H9 (cell line): ENCODE measurements around the gene PEX5L. TPM values are rescaled to one million over a fixed set of nuclear protein-coding genes. Genes with fewer than 3 reads are reported as not detected.

ENCODE experiments used
- DNase-seq: peaks from one replicate; pipeline ENCODE4 v3.0.0-alpha.2; 2017
- H2AFZ ChIP-seq: one replicate; pipeline ENCODE4 v1.6.1; 2013; ENCODE audit warnings: mild to moderate bottlenecking, low read length, control low read depth, moderate library complexity
- H2AK5ac ChIP-seq: 2 replicates; pipeline ENCODE4 v1.6.1; 2013; ENCODE audit warnings: low read length, control low read depth, mixed read lengths; ENCODE audit not compliant: insufficient read length
- H2BK120ac ChIP-seq: one replicate; pipeline ENCODE4 v1.6.1; 2013; ENCODE audit warnings: low read depth, mild to moderate bottlenecking, low read length, control low read depth, inconsistent platforms; ENCODE audit not compliant: poor library complexity, severe bottlenecking
- H2BK12ac ChIP-seq: 2 replicates; pipeline ENCODE4 v1.6.1; 2013; ENCODE audit warnings: low read length, control low read depth, mixed read lengths, low read depth; ENCODE audit not compliant: insufficient read length
- H2BK15ac ChIP-seq: 2 replicates; pipeline ENCODE4 v1.6.1; 2013; ENCODE audit warnings: low read depth, low read length, control low read depth
- H2BK20ac ChIP-seq: one replicate; pipeline ENCODE4 v1.6.1; 2013; ENCODE audit warnings: low read depth, mild to moderate bottlenecking, low read length, control low read depth, inconsistent platforms; ENCODE audit not compliant: poor library complexity, severe bottlenecking
- H2BK5ac ChIP-seq: 2 replicates; pipeline ENCODE4 v1.6.1; 2013; ENCODE audit warnings: low read length, control low read depth, mixed read lengths; ENCODE audit not compliant: insufficient read length
- H3K14ac ChIP-seq: 2 replicates; pipeline ENCODE4 v1.6.1; 2013; ENCODE audit warnings: low read length, control low read depth; ENCODE audit not compliant: insufficient read depth
- H3K18ac ChIP-seq: 2 replicates; pipeline ENCODE4 v1.6.1; 2013; ENCODE audit warnings: low read depth, mild to moderate bottlenecking, mixed read lengths, low read length, control low read depth; ENCODE audit not compliant: insufficient read length
- H3K23ac ChIP-seq: 2 replicates; pipeline ENCODE4 v1.6.1; 2013; ENCODE audit warnings: low read length, control low read depth, mixed read lengths, low read depth; ENCODE audit not compliant: insufficient read length
- H3K23me2 ChIP-seq: 2 replicates; pipeline ENCODE4 v1.6.1; 2013; ENCODE audit warnings: low read depth, mild to moderate bottlenecking, mixed read lengths, low read length, control low read depth; ENCODE audit not compliant: insufficient read length, poor library complexity, severe bottlenecking
- H3K27ac ChIP-seq: 2 replicates; pipeline ENCODE4 v1.5.1; 2013; ENCODE audit warnings: low read length, control low read depth, mixed read lengths, low read depth; ENCODE audit not compliant: insufficient read length
- H3K27me3 ChIP-seq: 2 replicates; pipeline ENCODE4 v1.6.1; 2013; ENCODE audit warnings: low read length, control low read depth, inconsistent platforms; ENCODE audit not compliant: insufficient read depth
- H3K4ac ChIP-seq: 2 replicates; pipeline ENCODE4 v1.6.1; 2013; ENCODE audit warnings: low read depth, mild to moderate bottlenecking, control low read depth, inconsistent platforms, low read length, moderate library complexity
- H3K4me1 ChIP-seq: 2 replicates; pipeline ENCODE4 v1.6.1; 2013; ENCODE audit warnings: low read length, control low read depth, inconsistent platforms; ENCODE audit not compliant: insufficient read depth
- H3K4me2 ChIP-seq: 2 replicates; pipeline ENCODE4 v1.6.1; 2013; ENCODE audit warnings: low read length, control low read depth, mixed read lengths; ENCODE audit not compliant: insufficient read length, insufficient read depth
- H3K56ac ChIP-seq: 2 replicates; pipeline ENCODE4 v1.6.1; 2013; ENCODE audit warnings: low read depth, mild to moderate bottlenecking, mixed read lengths, low read length, control low read depth; ENCODE audit not compliant: insufficient read length
- H3K79me1 ChIP-seq: 2 replicates; pipeline ENCODE4 v1.6.1; 2013; ENCODE audit warnings: low read depth, mild to moderate bottlenecking, moderate library complexity, low read length, control low read depth, inconsistent platforms; ENCODE audit not compliant: insufficient read depth, poor library complexity, severe bottlenecking
- H3K79me2 ChIP-seq: 2 replicates; pipeline ENCODE4 v1.6.1; 2013; ENCODE audit warnings: low read length, control low read depth, inconsistent platforms; ENCODE audit not compliant: insufficient read depth
- H3K9ac ChIP-seq: 2 replicates; pipeline ENCODE4 v1.6.1; 2013; ENCODE audit warnings: low read length, control low read depth, mixed read lengths; ENCODE audit not compliant: insufficient read length; ENCODE audit errors: extremely low read depth
- H3K9me3 ChIP-seq: one replicate; pipeline ENCODE4 v1.6.1; 2013; ENCODE audit warnings: low read depth, low read length, inconsistent platforms; ENCODE audit not compliant: control insufficient read depth
- H3T11ph ChIP-seq: one replicate; pipeline ENCODE4 v1.6.1; 2013; ENCODE audit warnings: mild to moderate bottlenecking, low read length, control low read depth, inconsistent platforms
- H4K20me1 ChIP-seq: one replicate; pipeline ENCODE4 v1.6.1; 2013; ENCODE audit not compliant: control insufficient read depth, insufficient read length, insufficient read depth
- H4K5ac ChIP-seq: 2 replicates; pipeline ENCODE4 v1.6.1; 2013; ENCODE audit warnings: low read depth, mild to moderate bottlenecking, mixed read lengths, low read length, control low read depth; ENCODE audit not compliant: insufficient read length
- H4K8ac ChIP-seq: replicated peaks from 2 replicates; pipeline ENCODE4 v1.6.1; 2013; ENCODE audit warnings: low read length, control low read depth, mixed read lengths, low read depth; ENCODE audit not compliant: insufficient read length
- H4K91ac ChIP-seq: 2 replicates; pipeline ENCODE4 v1.6.1; 2013; ENCODE audit warnings: low read depth, mild to moderate bottlenecking, moderate library complexity, mixed read lengths, low read length, control low read depth; ENCODE audit not compliant: insufficient read length
- H3K27ac Mint-ChIP-seq, 3 experiments: 2 replicates in 2 of 3; 3 replicates in 1 of 3; pipeline ENCODE4 v1.8.0; 2020 to 2021; ENCODE audit warnings: mixed read lengths in 3 of 3, mild to moderate bottlenecking in 1 of 3, moderate library complexity in 1 of 3
- H3K27me3 Mint-ChIP-seq: 2 replicates; pipeline ENCODE4 v1.8.0; 2021; ENCODE audit warnings: low read depth, mild to moderate bottlenecking, moderate library complexity, mixed read lengths
- H3K36me3 Mint-ChIP-seq, 3 experiments: 2 replicates in 2 of 3; 3 replicates in 1 of 3; pipeline ENCODE4 v1.8.0; 2020 to 2021; ENCODE audit warnings: low read depth in 3 of 3, mixed read lengths in 3 of 3; ENCODE audit not compliant: insufficient read depth in 1 of 3
- H3K4me1 Mint-ChIP-seq, 2 experiments: 2 replicates each; pipeline ENCODE4 v1.8.0; 2020; ENCODE audit warnings: mixed read lengths in 2 of 2
- H3K4me3 Mint-ChIP-seq, 2 experiments: 2 replicates in 1 of 2; 3 replicates in 1 of 2; pipeline ENCODE4 v1.8.0; 2020 to 2021; ENCODE audit warnings: mild to moderate bottlenecking in 2 of 2, mixed read lengths in 2 of 2, moderate library complexity in 1 of 2
- H3K9me3 Mint-ChIP-seq, 2 experiments: 2 replicates in 1 of 2; 3 replicates in 1 of 2; pipeline ENCODE4 v1.8.0; 2020; ENCODE audit warnings: mild to moderate bottlenecking in 2 of 2, mixed read lengths in 2 of 2, moderate library complexity in 1 of 2
- CTCF ChIP-seq: fragments of 200-600 bp; sonication (generic); conservative IDR thresholded peaks from 3 replicates; pipeline ENCODE4 v1.8.0; 2021; ENCODE audit warnings: antibody characterized with exemption, mild to moderate bottlenecking
- WGBS: extraction: QIAGEN DNeasy Blood & Tissue Kit; methylation state at CpG from one replicate; pipeline ENCODE4 v1.1.7; 2013; ENCODE audit warnings: missing lambda C conversion rate, low lambda C conversion rate, mixed read lengths; ENCODE audit not compliant: insufficient read length; ENCODE audit errors: extremely low coverage; 5-methylcytosine and 5-hydroxymethylcytosine counted together
- total RNA-seq: library from RNA; stranded (reverse); gene quantifications from 2 replicates; pipeline ENCODE4 v1.2.1, GENCODE V29; 2021

The PEX5L gene
- total RNA-seq, 1 experiment from 2014 or later, result 0.85 TPM

- DNase-seq, result no peak
- Histone ChIP-seq H2BK15ac (no peak overlapping the region), H2BK120ac (no peak overlapping the region), H3K23ac (no peak overlapping the region), H2BK20ac (no peak overlapping the region), H3K27ac (no peak overlapping the region), H3K4ac (no peak overlapping the region), H3K14ac (no peak overlapping the region), H4K20me1 (no peaks in the 10 kb centered on the region), H2AFZ (no peak overlapping the region), H3K18ac (no peak overlapping the region), H3K56ac (no peak overlapping the region), H3K9ac (no peak overlapping the region), H4K8ac (no peak overlapping the region), H4K5ac (no peak overlapping the region), H3K23me2 (no peaks in the 10 kb centered on the region), H3K9me3 (no peaks in the 10 kb centered on the region), H2AK5ac (no peak overlapping the region), H4K91ac (no peak overlapping the region), H3T11ph (no peak overlapping the region), H2BK12ac (no peak overlapping the region), H3K79me2 (no peaks in the 10 kb centered on the region), H3K4me1 (no peaks in the 10 kb centered on the region), H3K4me2 (no peak overlapping the region), H3K27me3 (no peaks in the 10 kb centered on the region), H2BK5ac (no peak overlapping the region), H3K79me1 (no peaks in the 10 kb centered on the region)
- Mint-ChIP-seq H3K36me3 (no peaks in the 10 kb centered on the region), H3K27me3 (no peaks in the 10 kb centered on the region; the same call in 1 of the 2 replicates), H3K4me3 (no peak overlapping the region), H3K9me3 (no peaks in the 10 kb centered on the region), H3K4me1 (peaks cover 10 to 12% of the 10 kb centered on the region in 2 experiments), H3K27ac (no peak overlapping the region)
- no CpG with 5 or more reads among the region's 6 CpGs for WGBS
- no peak for TF ChIP-seq CTCF
Measured at GRCh38 chr3:179943117-179943880, 93.4 kb downstream of the PEX5L start.
